ENCODE results near the gene KANSL1. TPM values are rescaled to one million over a fixed set of nuclear protein-coding genes. Genes with fewer than 3 reads are reported as not detected.

Gene KANSL1
- total and polyA plus RNA-seq, 10 of the 15 experiments (the other 5 are each of a cell fraction or from before 2014, with no cell fraction given): 4.7 to 60.6 (median 28.0) TPM

DNA sequence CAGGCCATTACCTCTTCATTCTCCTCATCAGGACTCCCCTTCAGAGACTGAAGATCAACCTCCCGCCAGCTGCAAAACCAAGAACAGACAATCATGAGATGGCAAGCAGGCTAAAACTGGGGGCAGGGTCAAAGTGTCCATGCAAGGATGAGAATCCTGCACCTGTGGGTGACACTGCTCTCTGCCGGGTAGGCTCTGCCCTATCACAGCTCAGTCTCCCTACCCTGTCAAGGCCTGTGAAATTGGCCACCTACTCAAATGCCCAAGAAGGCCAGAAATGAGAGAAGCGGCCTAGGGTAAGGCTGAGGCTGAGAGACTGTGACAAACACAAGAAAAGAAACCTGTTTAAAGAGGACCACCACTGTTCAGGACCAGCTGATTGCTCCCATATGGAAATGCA is 159.8 kb downstream of the KANSL1 start (continued):
- TF ChIP-seq POU2F2 (IDR thresholded peaks at IDR 0.05; ENCODE audit: borderline replicate concordance, low read depth, low read length) (no peak), ZBTB4 (CRISPR knock-in tag; IDR thresholded peaks at IDR 0.05) (no peak), NBN (IDR thresholded peaks at IDR 0.05) (no peak), ZSCAN29 (IDR thresholded peaks at IDR 0.05) (no peak), IKZF2 (IDR thresholded peaks at IDR 0.05) (no peak)
- TF ChIP-seq, protein P1, sequence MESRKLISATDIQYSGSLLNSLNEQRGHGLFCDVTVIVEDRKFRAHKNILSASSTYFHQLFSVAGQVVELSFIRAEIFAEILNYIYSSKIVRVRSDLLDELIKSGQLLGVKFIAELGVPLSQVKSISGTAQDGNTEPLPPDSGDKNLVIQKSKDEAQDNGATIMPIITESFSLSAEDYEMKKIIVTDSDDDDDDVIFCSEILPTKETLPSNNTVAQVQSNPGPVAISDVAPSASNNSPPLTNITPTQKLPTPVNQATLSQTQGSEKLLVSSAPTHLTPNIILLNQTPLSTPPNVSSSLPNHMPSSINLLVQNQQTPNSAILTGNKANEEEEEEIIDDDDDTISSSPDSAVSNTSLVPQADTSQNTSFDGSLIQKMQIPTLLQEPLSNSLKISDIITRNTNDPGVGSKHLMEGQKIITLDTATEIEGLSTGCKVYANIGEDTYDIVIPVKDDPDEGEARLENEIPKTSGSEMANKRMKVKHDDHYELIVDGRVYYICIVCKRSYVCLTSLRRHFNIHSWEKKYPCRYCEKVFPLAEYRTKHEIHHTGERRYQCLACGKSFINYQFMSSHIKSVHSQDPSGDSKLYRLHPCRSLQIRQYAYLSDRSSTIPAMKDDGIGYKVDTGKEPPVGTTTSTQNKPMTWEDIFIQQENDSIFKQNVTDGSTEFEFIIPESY (IDR thresholded peaks at IDR 0.05): no peak

DNA sequence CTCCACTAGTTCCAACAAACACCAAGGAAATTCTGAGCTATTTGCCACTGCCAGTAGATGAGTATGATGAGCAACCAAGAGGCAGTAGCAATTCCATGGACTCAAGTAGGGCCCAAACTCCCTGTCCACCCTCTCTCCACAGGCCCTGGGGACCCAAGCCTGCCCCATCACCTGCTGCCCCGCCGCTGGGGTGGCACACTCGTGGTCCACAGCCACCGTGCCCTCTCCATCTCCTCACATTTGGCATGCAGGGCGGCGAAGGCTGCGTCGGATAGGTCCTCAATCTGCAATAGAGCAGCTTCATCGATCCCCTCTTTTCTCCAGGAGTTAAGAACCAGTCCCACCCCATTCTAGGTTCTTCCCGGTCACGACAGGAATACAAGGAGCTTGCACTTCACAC is 160.3 kb downstream of the KANSL1 start:
- 96% methylated on average over 11 of the region's 11 CpGs for WGBS (ENCODE audit: insufficient coverage, insufficient replicate concordance, low lambda C conversion rate, missing lambda C conversion rate)
- H3K9me3 ChIP-seq (replicated peaks; ENCODE audit: control insufficient read depth, insufficient read depth, low read length): no peaks in the 10 kb centered on the region
- no peak overlapping the region for H3K4me3 ChIP-seq
- ChIA-PET POLR2A (no interaction called here), SMC1A (ENCODE audit: uncharacterized antibody, unreplicated experiment) (no interaction called here), RAD21 (ENCODE audit: unreplicated experiment) (no interaction called here), CTCF (interaction anchor here (4.4 kb wide), 1 partner anchor 13 kb away, joined by 38 read pairs; no protein-coding TSS in a partner anchor)
- TF ChIP-seq, protein P1 (IDR thresholded peaks at IDR 0.05): no peak
- 0 out of 2 replicates have a peak, but pooled peaks have one; percentile 36 for TF ChIP-seq POLR2A (IDR thresholded peaks at IDR 0.05; ENCODE audit: low read depth, low read length)
- TF ChIP-seq STAT3 (IDR thresholded peaks at IDR 0.05; ENCODE audit: low read depth, low read length): no peak
- TF ChIP-seq RAD21 (IDR thresholded peaks at IDR 0.05; ENCODE audit: insufficient read depth, low read depth, low read length): no peak
- intact Hi-C loops (cut with micrococcal nuclease; ENCODE audit: unreplicated experiment): no loop called here
- no peak for ATAC-seq
- no peaks in the 10 kb centered on the region for H3K27me3 ChIP-seq (replicated peaks in 1 of 2; ENCODE audit: control insufficient read depth in 2 of 2, insufficient read depth in 2 of 2, low read length in 1 of 2)
- no peaks in the 10 kb centered on the region for H3K79me2 ChIP-seq (ENCODE audit: control insufficient read depth, insufficient read depth, low read length)
- no peak for DNase-seq (ENCODE audit: low read depth, low spot score)
- H2AFZ ChIP-seq (ENCODE audit: control insufficient read depth, low read depth, low read length): no peak overlapping the region
- no TSS peak for BruUV-seq (replicated peaks)
- H3K9ac ChIP-seq (ENCODE audit: control insufficient read depth, insufficient read depth, low read length): no peak overlapping the region
- H3K4me2 ChIP-seq (ENCODE audit: control insufficient read depth, insufficient read depth): no peak overlapping the region
- no peak overlapping the region for H3K27ac ChIP-seq (ENCODE audit: control insufficient read depth, insufficient read depth)
- peaks cover 27 to 52% of the 10 kb centered on the region in 2 experiments for H3K36me3 ChIP-seq (ENCODE audit: control insufficient read depth in 2 of 2, insufficient read depth in 2 of 2, low read length in 1 of 2)
- H4K20me1 ChIP-seq (ENCODE audit: control insufficient read depth, insufficient read depth): no peaks in the 10 kb centered on the region
- in situ Hi-C loops (cut with MboI): no loop called here
- FAIRE-seq: no peak
- peaks cover 15% of the 10 kb centered on the region for H3K4me1 ChIP-seq (ENCODE audit: control insufficient read depth, insufficient read depth, low read length)
